Renal cortex interstitium (tissue), 11 donors: ENCODE measurements around the gene JADE3. TPM values are rescaled to one million over a fixed set of nuclear protein-coding genes. Genes with fewer than 3 reads are reported as not detected.
"Not testable (repeated sequence)": the region's sequence is repeated elsewhere in the genome, so short reads cannot be mapped to it uniquely, and the experiment has no call there.

Experiments used
- DNase-seq, 11 donors: peaks; one replicate each; pipeline ENCODE4 v3.0.0-alpha.2; 2013; ENCODE audit warnings: low read depth in 9 of 11, low spot score in 4 of 11; ENCODE audit errors: extremely low read depth in 1 of 11
- polyA plus RNA-seq, 3 donors: library from polyadenylated mRNA; unstranded; fragments of 120-200 nt; gene quantifications; one replicate each; pipeline ENCODE4 v1.2.1, GENCODE V29; 2013; ENCODE audit not compliant: insufficient read length in 3 of 3

The JADE3 gene
- polyA plus RNA-seq, 3 donors, result 23.9 to 28.1 (median 27.6) TPM

DNA sequence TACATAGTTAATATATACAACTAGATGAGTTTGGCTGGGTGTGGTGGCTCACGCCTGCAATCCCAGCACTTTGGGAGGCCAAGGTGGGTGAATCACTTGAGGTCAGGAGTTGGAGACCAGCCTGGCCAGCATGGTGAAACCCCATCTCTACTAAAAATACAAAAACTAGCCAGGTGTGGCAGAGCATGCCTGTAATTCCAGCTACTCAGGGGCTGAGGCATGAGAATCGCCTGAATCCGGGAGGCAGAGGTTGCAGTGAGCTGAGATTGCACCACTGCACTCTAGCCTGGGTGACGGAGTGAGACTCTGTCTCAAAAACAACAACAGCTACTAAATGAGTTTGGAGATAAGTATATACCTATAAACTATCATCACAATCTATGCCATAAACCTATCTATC lies 64.8 kb downstream of the JADE3 start:
- DNase-seq, result not testable (repeated sequence)

DNA sequence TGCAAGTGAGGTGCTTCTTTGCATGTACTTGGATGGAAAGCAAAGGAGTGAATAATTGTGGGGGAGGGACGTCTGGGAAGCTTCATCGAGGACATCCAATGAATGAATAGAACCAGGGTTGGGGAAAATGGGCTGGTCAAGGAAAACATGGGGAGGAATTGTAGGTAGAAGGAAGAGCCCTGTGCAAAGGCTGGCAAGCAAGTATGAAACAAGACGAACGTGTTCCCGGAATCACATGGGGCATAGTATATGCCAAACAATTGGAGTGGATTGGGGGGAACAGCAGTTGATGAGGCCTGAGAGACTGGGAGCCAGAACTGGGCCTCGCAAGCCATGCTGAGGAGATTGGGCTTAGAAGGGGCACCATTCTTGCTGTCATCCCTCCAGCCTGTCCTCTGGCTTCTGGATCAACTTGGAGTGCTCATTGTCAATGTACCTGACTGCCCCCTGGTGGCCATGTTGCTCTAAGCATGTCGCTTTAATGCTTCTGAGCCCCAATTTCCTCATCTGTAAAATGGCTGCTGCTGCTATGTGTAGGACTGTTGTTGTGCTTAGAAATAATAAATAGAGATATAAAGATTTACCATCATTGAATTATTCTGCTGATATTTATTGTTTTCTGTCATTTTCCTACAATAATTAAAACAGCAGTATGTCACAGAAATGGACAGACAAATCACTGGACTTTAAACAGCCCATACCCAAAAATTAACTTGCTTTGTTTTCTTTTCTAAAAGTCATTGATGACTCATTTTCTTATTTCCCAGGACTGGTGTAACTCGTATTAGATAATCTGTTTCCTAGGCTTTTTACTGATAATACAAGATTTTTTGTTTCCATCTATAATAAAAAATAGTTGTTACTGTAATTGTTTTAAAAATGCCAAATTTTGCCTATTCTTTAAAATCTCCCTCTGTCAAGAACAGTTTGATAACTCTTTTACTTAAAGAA lies 66.4 kb downstream of the JADE3 start:
- peak in 2 of 11 donors; percentile 20 to 22 for DNase-seq

DNA sequence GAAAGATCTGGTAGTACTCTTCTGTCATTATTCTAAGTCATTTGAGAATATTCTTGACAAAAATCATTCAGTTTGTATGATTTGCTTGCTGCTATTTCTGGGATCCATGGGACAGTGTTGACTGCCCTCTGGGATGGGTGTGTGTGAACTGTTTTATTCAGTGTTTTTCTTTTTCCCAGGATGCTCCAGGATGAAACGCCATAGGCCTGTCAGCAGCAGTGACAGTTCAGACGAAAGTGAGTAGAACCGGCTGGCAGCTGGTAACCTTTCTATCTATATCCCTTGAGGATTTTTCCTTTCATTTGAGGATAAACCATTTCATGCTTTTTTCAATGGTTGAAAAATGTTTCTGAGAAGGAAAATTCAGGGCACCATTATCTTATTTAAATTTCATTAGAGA lies 72.5 kb downstream of the JADE3 start:
- DNase-seq, result no peak

GRCh38 chrX:46989548-46989947 lies 77.3 kb downstream of the JADE3 start:
- no peak for DNase-seq

DNA sequence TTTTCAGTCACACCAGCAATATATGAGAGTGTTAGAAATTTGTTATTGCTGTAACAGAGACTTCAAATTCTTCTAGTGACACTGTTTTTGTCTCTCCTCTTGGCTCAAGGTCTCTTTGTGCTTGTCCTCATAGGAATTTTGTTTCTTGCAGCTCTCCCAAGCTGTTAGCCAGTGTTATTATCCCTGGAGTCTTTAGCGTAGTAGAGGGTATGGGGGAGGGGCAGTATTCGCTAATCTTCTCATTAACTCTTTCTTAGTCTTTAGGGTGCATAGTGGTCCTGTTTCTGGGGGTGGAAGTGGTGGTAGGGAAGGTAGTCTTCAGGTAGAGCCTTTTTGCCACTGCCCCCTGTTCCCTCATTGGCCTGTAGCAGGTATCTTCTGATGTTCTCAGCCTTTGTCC lies 79.4 kb downstream of the JADE3 start:
- DNase-seq, result no peak

DNA sequence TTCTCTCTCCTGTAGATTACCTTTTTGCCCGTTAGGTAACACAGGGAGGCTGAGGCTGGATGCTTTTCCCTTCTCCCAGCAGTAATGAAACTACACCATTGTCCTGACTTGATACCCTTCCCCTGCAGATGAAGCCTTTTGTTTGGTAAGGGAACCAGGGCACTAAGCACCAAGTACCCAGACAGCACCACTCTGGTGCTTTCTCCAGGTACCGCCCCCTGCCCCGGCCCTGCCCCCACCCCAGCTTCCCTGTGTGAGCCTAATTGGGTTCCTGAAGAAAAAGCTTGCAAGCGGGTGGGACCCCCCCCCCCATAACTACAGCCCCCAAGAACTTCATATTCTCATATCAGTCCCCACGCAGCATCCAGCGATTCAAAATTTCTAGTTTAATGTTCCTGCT lies 79.8 kb downstream of the JADE3 start:
- no peak for DNase-seq

- DNase-seq, result no peak
Measured at GRCh38 chrX:46994096-46994495, 81.9 kb downstream of the JADE3 start.

- no peak for DNase-seq
Measured at GRCh38 chrX:47012131-47012530, 99.9 kb downstream of the JADE3 start.

DNA sequence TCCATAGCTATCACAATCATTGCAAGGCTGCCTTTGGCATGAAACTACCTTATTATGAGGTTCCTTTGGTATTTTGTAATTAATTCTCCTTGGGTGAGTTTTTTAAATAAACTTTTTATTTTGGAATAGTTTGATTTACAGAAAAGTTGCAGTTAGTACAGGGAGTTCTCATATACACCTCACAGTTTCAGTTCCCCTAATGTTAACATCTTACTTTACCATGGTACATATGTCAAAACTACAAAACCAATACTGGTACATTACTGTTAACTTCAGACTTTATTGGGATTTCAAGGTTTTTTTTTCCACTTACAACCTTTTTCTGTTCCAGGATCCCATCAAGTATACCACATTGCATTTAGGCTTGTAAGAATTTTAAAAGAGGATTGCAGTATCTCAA lies 114.0 kb downstream of the JADE3 start:
- no peak for DNase-seq

DNA sequence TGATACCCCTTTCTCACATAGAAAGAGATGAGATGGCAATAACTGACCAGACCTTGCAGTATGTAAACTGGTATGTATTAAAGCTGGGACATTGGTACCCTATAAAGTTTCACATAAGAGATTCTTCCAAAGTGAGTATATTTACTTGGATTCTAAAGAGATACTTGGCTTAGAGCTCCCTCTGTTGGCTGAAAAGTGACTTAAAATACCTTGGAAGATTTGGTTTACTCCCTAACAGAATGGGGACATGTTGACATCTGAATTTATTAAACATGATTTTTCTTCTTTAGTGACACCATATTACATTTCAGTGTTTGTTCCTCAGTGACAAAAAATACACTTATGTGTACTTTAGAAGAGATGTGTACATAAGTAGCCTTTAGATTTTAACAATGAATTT lies 118.1 kb downstream of the JADE3 start:
- DNase-seq, result peak; percentile 15 to 80 (median 34)

DNA sequence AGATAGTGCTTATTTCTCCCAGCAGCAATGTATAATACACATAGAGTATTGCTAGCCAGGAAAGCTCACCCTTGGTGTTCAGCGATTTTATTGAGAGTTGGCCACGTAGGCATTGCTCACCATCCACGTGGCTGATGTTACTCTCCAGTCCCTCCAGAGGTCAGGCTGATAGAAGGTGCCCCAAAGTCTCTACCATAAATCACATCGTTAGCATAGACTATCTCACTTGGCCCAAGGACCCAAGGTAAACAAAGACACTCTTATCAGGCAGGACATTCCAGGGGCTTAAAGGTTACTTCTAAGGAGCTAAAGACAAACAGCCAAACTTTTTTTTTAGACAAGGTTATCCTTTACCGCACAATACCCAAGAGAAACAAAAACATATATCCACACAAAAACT lies 135.8 kb downstream of the JADE3 start:
- no peak for DNase-seq

- DNase-seq, result no peak
Measured at GRCh38 chrX:47059142-47059874, 147.1 kb downstream of the JADE3 start.

DNA sequence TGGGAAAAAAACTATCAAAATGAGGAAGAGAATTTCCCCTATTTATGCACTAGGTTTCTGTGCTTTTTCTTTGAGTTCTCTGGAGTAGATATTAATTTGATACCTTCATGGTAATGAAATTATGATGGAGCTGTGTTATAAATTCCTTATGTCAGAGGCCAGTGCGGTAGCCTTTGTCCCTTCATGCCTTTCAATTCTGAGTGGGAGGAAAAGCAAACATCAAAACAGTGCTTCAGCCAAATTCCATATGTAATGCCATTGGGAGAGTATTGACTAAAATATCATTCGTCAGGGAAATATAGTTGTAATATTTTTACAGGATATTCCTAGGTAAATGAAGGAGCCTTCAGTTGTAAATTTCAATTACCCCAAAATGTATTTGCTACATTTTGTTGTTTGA lies 148.5 kb downstream of the JADE3 start:
- no peak for DNase-seq

GRCh38 chrX:47061238-47061919 lies 149.2 kb downstream of the JADE3 start:
- no peak for DNase-seq

DNA sequence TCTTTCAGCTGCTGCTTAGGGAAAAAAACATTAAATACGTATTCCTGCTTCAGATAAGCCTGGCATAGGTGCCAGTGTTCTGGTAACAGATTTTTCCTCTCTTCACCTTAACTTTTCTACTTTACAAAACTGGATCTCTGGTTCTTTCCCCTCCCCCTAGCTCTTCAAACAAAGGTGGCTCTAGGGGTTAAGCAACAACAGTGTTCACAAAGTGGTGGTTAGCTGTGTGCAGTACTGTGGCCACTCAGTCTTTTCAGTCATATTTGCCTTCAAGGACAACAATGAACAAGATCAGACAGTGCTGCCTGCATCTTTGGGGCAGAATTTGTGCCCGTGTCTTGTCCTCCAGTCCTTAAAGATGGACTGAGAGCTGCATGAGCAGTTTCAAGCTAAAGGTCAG lies 151.0 kb downstream of the JADE3 start:
- no peak for DNase-seq

GRCh38 chrX:47068214-47068613 lies 156.0 kb downstream of the JADE3 start:
- DNase-seq, result no peak

DNA sequence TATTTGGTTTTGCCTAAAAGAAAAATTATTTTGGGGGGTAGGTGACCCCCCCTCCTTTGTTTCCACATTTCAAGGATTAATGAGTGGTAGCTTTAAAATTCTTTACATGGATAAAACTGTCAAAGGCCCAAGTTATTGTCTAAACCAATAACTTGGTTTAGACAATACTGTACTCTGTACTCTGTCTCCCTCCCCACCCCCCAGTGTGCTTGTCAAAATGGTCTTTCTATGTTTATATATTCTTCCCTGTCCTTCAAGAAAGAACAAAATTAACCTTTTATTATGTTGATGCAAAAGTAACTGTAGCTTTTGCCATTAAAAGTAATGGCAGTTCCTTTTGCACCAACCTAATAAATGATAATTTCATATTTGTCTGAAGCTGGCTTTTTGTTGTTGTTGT lies 156.5 kb downstream of the JADE3 start:
- DNase-seq, result no peak

- DNase-seq, result no peak
Measured at GRCh38 chrX:47078129-47079043, 166.2 kb downstream of the JADE3 start, which contains the start of gene RGN. Gene RGN, plus strand, starts transcription at chrX:47078443. Its CDS starts 2,702 bp downstream, at chrX:47081145.
